GM21576 (cell line): ENCODE measurements around the gene PTPRB.
A peak's percentile ranks its signal among the peaks of the same experiment; 100 is the strongest.
"Not testable (repeated sequence)": the region's sequence is repeated elsewhere in the genome, so short reads cannot be mapped to it uniquely, and the experiment has no call there.

Experiments used
- ATAC-seq: cut with Tn5 transposase; IDR thresholded peaks from one replicate; pipeline ENCODE4 v1.9.1; 2021; ENCODE audit warnings: mild to moderate bottlenecking, moderate library complexity; ENCODE audit not compliant: unreplicated experiment

Gene PTPRB

DNA sequence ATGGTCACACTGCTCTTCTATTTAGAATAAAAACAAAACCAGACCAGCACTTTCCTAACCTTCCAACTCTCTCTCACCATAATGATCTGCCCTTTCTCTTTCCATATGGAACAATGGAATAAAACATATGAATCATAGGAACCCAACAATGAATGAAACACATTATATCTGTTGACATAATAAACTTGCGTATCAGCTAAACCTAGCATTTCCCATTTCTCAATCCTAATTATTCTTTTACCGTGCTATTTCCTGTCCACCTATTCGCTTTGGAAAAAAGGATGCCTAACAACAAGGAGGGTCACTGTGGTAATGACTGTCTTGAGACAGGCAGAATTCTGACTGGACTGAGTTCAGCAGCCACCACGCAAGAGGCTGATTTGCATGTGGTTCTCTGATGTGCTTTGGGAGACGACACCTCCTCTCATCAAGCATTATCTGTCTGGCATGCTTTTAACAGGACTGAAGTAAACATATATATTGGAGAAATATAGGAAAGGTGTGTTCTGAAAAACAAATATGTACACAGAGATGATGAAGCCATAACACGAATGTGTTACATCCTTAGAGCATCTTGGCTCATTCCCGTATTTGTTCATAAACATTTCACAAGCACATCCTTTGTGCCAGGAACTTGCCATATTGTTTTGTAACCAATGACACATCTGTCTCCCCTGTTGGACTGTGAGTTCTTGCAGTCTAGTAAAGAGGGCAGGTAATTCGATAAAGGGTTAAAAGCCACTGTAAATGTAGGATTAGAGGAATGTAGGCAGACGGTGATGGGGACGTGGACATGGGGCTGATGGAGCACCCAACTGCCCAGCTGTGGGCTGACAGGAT lies 87.7 kb downstream of the PTPRB start:
- ATAC-seq = no peak

DNA sequence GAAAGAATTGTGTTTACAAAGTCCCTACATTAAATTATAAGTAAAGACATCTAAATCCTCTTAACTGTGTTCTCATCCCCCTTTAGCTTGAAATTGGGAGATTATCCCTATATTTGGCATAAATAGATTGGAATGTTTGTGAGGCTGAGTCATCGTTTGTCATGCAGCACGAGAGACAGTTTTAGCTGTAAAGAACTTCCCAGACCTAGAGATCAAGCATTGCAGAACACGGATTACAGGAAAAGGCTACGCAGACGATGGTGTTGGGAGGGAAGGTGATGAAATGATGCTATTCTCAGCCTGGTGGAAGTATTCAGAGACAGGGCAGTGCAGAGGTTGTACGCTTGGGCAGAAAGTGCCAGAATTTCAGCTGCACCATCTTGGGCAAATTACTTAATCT lies 93.8 kb downstream of the PTPRB start:
- ATAC-seq = no peak

DNA sequence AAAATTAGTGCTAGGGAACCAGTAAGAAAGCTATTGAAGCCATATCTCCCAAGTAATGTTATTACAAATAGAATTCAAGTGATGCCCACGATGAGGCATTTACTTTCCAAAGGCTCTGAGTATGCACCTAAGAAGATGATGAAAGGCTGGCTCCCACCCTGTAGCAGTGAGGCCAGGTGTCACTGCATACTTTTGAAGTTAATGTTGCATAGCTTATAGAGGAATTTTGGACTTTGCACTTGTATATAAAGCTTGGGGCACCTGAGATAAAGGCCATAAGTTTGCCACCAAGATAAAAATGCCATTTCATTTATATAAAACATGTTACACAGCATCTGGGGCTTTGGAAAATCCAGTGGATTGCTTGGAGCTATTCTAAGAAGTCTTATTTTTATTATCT lies 96.2 kb downstream of the PTPRB start:
- ATAC-seq = no peak

DNA sequence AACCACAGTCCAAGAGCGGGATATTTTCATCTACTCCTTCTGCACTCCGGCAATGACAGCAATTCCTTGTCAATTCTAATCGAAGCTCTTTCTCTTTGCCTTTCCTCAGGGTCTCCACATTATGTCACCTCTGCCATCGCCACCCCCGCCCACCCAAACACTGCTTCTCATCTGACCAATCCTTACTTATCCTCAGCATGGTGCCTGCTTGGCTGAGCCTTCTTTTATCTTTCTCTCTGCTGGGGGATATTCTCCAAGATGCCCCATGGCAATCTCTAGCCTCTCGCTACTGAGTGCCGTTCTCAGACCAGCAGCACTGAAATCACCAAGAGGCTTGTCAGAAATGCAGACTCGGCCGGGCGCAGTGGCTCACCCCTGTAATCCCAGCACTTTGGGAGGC lies 100.6 kb downstream of the PTPRB start:
- no peak for ATAC-seq

DNA sequence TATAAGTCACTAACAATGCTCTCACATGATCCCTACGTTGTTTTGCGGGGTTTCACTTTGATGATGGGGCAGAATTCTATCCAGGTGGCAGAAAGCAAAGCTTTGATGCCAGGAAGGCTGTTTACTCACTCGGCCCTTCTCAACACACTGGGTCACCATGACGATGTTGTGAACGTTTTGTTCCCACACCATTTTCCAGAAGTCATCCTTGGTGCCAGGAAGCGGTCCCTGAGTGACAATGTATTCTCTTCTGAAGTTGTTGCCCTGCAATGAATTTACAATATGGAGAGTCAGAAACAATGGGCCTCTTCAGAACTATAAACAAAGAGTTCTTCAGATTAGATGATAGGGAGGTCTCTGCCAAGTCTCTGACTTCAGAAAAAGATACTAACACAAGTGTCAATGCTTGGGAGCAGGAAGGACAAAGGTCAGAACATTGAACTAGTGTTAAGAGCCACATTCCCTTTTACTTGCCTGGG lies 101.3 kb downstream of the PTPRB start:
- ATAC-seq = no peak

DNA sequence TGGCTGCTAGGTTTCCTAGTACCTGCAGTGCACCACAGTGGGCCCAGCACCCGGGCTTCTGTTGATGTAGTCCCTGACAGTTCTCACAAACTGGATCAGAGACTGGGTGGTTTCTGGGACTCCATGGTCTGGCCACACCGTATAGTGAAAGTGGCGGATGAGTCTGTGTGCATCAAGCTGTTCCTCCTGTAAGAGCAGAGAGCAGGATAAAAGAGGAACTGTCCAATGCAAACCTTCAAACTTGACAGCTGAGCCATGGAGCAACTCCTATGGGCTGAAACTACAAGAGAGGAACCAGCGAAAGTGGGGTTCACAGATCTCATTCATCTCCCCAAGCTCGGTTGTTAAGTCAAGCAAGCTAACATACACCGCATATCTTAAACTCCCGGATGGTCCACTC lies 102.8 kb downstream of the PTPRB start:
- no peak for ATAC-seq

DNA sequence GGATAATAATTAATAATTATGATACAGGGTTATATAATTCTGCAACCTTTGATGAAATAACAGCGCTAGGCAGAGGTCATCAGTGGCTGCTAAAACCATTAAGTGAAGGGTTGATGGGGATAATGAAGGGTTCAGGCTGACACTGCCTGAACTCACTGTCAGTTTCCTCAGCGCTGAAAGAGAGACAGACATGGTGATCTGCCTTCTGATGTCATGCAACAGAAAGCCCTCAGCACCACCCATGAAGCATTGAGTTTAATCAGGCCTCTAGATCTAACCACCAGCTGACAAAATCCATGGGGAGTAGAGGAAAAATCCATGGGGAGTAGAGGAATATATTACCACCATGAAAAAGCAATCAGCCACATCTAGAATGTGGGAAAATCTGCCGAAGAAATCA lies 107.6 kb downstream of the PTPRB start:
- no peak for ATAC-seq

DNA sequence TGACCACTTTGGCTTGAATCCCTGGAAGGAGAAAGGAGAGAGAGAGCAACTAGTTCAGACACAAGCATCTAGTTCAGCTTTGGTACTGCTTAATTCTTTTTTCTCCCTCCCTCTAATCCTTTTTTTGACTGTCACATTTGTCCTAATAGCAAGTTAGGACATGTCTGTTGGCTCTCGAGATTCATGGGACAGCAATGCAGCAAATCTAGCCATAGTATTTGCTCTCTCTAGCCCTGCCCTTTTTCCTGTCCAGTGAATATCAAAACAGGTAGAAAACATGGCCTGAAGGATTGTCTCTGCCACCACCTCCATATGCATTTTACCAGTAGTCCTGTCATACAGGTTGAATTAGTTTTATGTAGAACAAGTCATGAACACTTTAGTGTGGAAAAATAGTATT lies 116.4 kb downstream of the PTPRB start:
- no peak for ATAC-seq

DNA sequence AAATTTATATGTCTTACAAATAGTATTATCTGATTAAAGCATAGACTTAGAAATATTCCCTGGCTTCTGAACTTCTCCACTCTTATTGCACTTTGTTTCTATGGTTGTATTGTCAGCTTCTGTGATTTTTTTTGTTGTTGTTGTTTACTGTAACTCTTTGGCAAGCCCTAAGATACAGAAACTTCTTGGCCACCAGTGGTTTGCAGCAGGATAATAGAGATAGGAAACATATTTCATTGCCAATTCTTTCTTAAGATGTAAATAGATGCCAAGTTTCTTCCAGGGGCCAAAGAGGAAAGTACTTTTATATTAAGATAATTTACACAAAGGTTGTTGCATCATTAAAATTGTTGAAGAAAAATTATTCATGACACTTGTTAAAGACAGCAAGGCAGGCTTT lies 123.8 kb downstream of the PTPRB start:
- no peak for ATAC-seq

DNA sequence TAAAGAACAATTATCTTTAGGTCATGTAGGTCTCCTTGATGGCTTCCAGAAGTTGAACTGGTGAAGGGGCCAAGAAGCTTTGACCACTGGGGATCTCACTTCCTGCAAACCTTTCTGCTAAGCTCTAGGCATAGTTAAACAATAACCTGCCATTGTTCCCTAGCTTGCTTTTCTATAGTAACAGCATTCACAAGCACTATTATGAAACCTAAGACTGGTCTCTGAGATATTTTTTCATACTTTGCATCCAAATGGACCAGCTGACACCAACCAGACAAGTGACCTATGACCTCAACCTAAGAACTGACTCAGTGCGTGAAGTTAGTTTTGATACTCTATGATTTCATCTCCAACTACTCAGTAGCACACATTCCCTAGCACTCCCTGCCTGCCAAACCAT lies 129.1 kb downstream of the PTPRB start:
- ATAC-seq = no peak

DNA sequence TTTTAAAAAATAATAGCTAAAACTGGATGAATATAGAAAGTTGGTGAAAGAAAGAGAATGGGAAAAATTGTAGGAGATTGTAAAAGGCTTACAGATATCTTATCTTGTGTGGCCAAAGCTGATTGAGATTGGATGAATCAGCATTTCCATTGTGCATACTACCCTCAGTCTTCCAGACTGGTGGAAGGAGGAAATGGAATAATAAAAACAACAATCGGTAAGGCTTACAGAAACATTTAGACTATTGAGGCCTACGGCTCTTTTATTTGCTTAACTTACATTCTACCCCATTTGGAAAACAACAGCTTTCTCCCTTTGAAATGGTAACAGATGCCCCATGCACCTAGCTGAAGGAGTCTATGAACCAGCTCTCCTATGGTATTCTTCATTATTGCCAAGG lies 129.8 kb downstream of the PTPRB start:
- no peak for ATAC-seq

DNA sequence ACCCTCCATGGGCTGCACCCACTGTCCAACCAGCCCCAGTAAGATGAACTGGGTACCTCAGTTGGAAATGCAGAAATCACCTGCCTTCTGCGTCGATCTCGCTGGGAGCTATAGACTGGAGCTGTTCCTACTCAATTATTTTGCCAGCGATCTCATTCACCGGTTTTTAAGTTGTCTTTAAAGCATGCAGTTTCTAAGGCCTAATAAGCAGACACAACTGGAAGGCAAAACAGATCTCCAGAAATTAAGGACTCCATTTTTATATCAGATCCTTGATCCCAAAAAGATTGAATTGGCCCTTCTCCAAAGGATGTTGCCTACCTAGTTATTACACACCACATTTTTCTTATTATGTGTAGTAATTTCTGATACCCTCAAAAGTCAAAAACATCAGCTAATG lies 139.7 kb downstream of the PTPRB start:
- ATAC-seq = no peak

DNA sequence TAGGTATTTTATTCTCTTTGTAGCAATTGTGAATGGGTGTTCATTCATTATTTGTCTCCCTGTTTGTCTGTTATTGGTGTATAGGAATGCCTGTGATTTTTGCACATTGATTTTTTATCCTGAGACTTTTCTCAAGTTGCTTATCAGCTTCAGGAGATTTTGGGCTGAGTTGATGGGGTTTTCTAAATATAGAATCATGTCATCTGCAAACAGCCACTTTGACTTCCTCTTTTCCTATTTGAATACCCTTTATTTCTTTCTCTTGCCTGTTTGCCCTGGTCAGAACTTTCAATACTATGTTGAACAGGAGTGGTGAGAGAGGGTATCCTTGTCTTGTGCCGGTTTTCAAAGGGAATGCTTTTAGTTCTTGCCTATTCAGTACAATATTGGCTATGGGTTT lies 144.3 kb downstream of the PTPRB start:
- not testable (repeated sequence) for ATAC-seq

DNA sequence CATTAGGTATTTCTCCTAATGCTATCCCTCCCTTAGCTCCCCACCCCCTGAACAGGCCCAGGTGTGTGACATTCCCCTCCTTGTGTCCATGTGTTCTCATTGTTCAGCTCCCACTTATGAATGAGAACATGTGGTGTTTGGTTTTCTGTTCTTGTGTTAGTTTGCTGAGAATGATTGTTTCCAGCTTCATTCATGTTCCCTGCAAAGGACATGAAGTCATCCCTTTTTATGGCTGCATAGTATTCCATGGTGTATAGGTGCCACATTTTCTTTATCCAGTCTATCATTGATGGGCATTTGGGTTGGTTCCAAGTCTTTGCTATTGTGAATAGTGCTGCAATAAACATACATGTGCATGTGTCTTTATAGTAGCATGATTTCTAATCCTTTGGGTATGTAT lies 146.3 kb downstream of the PTPRB start:
- ATAC-seq = not testable (repeated sequence)

DNA sequence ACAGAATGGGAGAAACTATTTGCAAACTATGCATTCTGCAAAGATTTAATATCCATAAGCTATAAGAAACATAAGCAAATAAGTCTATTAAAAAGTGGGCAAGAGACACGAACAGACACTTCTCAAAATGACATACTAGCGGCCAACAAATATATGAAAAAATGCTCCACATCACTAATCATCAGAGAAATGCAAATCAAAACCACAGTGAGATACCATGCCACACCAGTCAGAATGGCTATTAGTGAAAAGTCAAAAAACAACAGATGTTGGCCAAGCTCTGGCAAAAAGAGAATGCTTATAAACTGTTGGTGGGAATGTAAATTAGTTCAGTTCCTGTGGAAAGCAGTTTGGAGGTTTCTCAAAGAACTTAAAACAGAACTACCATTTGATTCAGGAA lies 149.8 kb downstream of the PTPRB start:
- peak; percentile 67 for ATAC-seq

DNA sequence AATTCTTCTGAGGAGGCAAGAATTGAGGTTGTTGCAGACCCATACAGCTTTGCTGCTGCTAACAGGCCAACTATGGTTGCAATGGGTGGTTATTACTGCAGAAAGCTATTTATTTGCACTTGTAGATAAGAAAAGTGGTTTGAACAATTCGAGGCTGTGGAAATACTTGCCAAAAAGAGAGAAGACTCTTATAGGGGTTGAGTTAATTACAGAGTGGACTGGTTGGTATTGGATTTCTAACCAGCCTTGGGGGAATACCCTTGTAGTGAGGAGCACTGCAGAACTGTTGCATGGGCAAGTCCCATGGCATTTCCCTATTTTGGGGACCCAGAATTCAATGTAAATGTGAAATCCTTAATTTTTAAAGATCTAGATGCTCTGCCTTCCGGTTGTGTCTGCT lies 150.6 kb downstream of the PTPRB start:
- no peak for ATAC-seq

DNA sequence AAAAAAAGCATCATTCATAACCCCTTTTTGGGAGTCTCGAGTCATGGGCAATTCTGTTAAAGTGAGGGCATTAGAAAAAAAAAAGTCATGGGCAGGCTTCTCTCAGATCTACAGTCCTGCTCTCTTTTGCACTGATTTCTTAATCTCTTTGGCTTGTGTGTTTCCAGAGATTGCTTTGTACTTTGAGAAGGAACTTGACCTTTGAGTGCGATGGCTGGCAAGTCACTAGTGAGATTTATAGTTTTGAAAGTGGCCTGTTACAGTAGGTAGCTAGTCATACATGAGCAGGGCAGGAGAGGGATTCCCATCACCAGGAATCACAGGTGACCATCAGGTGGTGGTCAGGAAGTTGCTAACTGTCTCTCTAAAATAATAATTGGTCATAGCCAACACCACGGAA lies 151.5 kb downstream of the PTPRB start:
- ATAC-seq = no peak

DNA sequence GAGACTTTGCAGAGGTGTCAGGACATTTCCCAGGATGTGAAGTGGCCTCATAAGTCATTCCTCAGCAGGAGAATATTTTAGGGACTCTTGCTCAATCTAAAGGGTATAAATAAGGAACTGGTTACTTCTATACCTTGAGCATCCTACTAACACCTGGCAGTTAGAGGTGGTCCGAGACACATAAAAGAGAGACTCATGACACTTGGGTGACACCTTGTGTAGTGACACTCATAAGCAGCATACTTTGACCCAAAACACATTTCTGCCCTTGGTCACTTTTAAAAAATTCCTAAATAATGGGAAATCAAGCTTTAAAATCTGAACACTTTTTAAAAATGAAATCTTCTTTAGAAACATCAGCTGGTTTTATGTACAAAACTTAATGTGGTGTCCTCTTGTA lies 152.8 kb downstream of the PTPRB start:
- no peak for ATAC-seq

DNA sequence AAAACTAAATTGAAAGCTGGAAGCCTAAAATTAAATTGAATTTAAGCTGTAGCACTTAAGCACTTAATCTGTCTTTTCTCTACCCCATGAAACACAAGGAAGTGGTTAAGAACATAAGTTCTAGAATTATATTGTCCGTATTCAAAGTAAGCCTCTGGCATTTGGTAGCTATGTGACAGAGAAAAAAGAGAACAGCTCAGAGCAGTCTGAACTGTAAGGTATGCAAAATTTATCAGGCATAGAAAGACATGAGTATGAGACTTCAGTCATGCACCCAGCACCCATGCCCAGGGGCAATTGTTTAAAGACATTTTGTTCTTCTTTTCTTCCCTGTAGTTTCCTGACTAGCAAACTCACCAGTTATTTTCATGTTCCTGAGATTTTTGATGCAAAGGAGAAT lies 154.5 kb downstream of the PTPRB start:
- ATAC-seq = no peak

DNA sequence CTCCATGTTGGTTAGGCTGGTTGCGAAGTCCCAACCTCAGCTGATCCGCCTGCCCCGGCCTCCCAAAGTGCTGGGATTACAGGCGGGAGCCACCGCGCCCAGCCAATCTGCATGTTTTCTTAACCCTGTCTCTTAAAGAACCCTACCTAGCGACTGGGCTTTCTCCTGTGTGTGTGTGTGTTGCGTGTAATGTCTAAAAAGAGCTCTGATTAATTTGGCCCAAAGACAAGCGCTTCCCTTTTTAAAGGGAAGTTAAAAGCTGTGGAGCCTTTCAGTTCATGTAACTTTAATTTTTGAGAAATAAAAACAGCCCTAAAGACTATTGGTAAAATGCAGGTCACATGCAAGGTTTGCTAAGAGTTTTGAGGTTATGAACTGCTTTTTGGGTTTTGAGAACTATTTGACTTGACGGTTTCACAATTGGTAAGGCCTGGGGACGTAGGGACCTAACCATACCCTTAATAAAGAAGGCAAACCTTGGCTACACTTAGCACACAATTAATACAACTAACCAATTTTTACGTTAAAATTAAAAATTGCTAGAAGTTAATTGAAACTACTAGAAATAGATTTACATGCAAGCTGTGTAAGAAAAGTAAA lies 167.9 kb downstream of the PTPRB start:
- no peak for ATAC-seq

DNA sequence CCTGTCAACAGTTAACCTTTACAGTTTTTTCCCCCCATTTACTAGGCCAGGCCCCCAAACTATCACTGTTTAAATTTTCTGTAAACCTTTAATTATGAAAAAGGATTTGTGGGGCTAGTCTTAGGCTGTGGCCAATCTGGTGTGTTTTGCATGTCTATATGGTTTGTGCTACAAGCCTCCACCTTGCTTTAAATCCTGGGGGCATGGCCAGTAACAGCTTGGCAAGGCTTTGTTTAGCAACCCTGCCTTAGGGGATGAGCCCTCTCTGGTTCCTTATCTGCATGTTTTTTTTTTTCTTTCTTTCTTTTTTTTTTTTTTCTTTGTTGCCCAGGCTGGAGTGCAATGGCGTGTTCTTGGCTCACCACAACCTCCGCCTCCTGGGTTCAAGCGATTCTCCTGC lies 168.5 kb downstream of the PTPRB start:
- no peak for ATAC-seq

DNA sequence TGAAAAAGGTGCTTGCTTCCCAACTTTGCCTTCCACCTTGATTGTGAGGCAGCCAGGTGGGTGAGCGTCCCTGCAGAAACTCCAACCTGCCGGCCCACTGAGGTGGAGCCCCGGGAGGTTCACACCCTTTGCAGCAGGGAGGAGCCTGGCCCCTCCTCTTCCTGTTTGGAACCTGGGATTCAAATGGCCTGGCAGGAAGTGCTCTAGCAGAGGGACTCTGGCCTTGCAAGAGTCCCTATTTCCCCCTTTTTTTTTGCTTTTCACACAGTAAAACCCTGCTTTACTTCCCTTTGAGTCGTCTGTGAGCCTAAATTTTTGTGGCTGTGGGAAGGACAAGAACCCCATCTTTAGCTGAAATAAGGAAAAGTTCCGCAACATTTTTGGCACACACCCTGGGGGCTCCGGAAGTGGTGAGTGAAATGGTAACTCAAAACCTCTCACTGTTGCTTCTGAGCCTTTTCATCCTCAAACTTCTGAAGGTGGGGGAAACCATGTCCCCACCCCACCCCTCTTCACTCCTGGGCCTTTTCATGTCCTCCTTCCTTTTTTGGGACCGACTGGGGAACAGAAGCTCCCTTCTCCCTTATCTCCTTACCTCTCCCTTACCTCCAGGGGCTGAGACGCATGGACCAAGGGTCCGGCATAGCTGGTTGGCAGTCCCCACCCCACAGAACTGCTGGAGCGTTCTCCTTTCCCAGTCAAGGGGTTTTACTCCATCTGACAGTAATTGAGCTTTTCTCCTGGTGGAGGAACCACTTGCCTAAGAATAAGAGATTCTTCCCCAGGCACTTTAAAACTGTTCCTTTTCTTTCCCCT lies 169.1 kb downstream of the PTPRB start:
- ATAC-seq = no peak
